Transverse colon (tissue), 4 donors: ENCODE results near the gene GJB5. TPM values are rescaled to one million over a fixed set of nuclear protein-coding genes. Genes with fewer than 3 reads are reported as not detected.

ENCODE experiments used
- DNase-seq: peaks from one replicate; pipeline ENCODE4 v3.0.0-alpha.2; 2019
- H3K27ac ChIP-seq, 4 donors: fragments of 200-600 bp; sonication (generic); 2 replicates each; pipeline ENCODE4 v1.5.1; 2016 to 2018; ENCODE audit warnings: inconsistent platforms in 4 of 4
- H3K27me3 ChIP-seq: fragments of 200-600 bp; sonication (generic); 2 replicates; pipeline ENCODE4 v1.5.1; 2017; ENCODE audit warnings: inconsistent platforms
- H3K36me3 ChIP-seq, 4 donors: fragments of 200-600 bp; sonication (generic); 2 replicates each; pipeline ENCODE4 v1.5.1; 2017 to 2019; ENCODE audit warnings: inconsistent platforms in 4 of 4
- H3K4me1 ChIP-seq, 4 donors: fragments of 200-600 bp; sonication (generic); 2 replicates each; pipeline ENCODE4 v1.5.1; 2017 to 2020; ENCODE audit warnings: inconsistent platforms in 4 of 4
- H3K4me3 ChIP-seq, 4 donors: fragments of 200-600 bp; sonication (generic); 1 replicate in 1 of 4; 2 replicates in 3 of 4; pipeline versions ENCODE4 v1.5.1 to v1.6.1; 2017 to 2019; ENCODE audit warnings: inconsistent platforms in 4 of 4
- H3K9me3 ChIP-seq, 2 donors: fragments of 200-600 bp; sonication (generic); 2 replicates each; pipeline ENCODE4 v1.5.1; 2017 to 2019; ENCODE audit warnings: inconsistent platforms in 2 of 2
- EP300 ChIP-seq: sonication (generic); formaldehyde crosslinking; IDR thresholded peaks from one replicate; pipeline ENCODE4 v1.6.1; 2017; ENCODE audit warnings: antibody characterized with exemption, low read depth
- POLR2A ChIP-seq: fragments of 450-650 bp; IDR thresholded peaks from one replicate; pipeline ENCODE4 v1.6.1; 2016; ENCODE audit warnings: antibody characterized with exemption, mild to moderate bottlenecking, moderate library complexity
- POLR2AphosphoS5 ChIP-seq, 3 donors: sonication (generic); formaldehyde crosslinking; IDR thresholded peaks; one replicate each; pipeline ENCODE4 v1.6.1; 2016; ENCODE audit warnings: antibody characterized with exemption in 3 of 3
- WGBS, 2 donors: methylation state at CpG; one replicate each; pipeline ENCODE4 v1.1.5; 2018; ENCODE audit warnings: low coverage in 1 of 2; 5-methylcytosine and 5-hydroxymethylcytosine counted together
- in situ Hi-C, 4 donors: fragments of 200-750 bp; cut with MboI; loops; one replicate each; pipeline versions ENCODE4 v1.15.0 to v1.15.1; 2017; ENCODE audit warnings: low sequenced_read_pairs in 3 of 4, low pct_ligation_motif_present in 1 of 4, low pct_unique_long_range_greater_than_20kb in 1 of 4
- intact Hi-C: fragments of 100-400 bp; cut with DNase I; formaldehyde crosslinking; loops from one replicate; pipeline ENCODE4 v1.15.1; 2023; ENCODE audit warnings: low total_unique reads
- total RNA-seq, 4 donors: library from RNA; depleted of rRNA; stranded (reverse); fragments of >200 nt; gene quantifications; one replicate each; pipeline ENCODE4 v1.1.0, GENCODE V29; 2016
- TF ChIP-seq, protein P1 (sequence below), 5 experiments: fragments of 200-600 bp in 3 of 5; fragments of 450-650 bp in 2 of 5; sonication (generic) in 3 of 5; IDR thresholded peaks; 1 replicate in 2 of 5; 2 replicates in 3 of 5; pipeline ENCODE4 v1.5.1; 2016 to 2017; ENCODE audit warnings: antibody characterized with exemption in 5 of 5, inconsistent platforms in 3 of 5, mild to moderate bottlenecking in 2 of 5, moderate library complexity in 1 of 5

The GJB5 gene
- total RNA-seq, 4 donors from 2014 or later = not detected

- TF ChIP-seq POLR2AphosphoS5 (IDR thresholded peaks at IDR 0.05) (no peak), EP300 (no peak), POLR2A (no peak)
- TF ChIP-seq, protein P1, sequence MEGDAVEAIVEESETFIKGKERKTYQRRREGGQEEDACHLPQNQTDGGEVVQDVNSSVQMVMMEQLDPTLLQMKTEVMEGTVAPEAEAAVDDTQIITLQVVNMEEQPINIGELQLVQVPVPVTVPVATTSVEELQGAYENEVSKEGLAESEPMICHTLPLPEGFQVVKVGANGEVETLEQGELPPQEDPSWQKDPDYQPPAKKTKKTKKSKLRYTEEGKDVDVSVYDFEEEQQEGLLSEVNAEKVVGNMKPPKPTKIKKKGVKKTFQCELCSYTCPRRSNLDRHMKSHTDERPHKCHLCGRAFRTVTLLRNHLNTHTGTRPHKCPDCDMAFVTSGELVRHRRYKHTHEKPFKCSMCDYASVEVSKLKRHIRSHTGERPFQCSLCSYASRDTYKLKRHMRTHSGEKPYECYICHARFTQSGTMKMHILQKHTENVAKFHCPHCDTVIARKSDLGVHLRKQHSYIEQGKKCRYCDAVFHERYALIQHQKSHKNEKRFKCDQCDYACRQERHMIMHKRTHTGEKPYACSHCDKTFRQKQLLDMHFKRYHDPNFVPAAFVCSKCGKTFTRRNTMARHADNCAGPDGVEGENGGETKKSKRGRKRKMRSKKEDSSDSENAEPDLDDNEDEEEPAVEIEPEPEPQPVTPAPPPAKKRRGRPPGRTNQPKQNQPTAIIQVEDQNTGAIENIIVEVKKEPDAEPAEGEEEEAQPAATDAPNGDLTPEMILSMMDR (IDR thresholded peaks at IDR 0.05) = no peak
- intact Hi-C loops (no loop called here), in situ Hi-C loops (no loop called here)
- no peaks in the 10 kb centered on the region for H3K36me3 ChIP-seq
- DNase-seq = no peak
- no peaks in the 10 kb centered on the region for H3K27me3 ChIP-seq
- H3K9me3 ChIP-seq = no peaks in the 10 kb centered on the region
- no peak overlapping the region for H3K4me3 ChIP-seq
- no peaks in the 10 kb centered on the region for H3K4me1 ChIP-seq
- no peak overlapping the region for H3K27ac ChIP-seq
- WGBS, 2 donors = 33 to 34% methylated on average over 2 to 3 of the region's 3 CpGs
These were observed 40.5 kb upstream of the GJB5 start for GRCh38 chr1:34714386-34714785.

GRCh38 chr1:34715139-34715538 lies 39.7 kb upstream of the GJB5 start:
- Histone ChIP-seq H3K4me1 (no peaks in the 10 kb centered on the region), H3K4me3 (no peak overlapping the region), H3K27me3 (no peaks in the 10 kb centered on the region), H3K36me3 (no peaks in the 10 kb centered on the region), H3K9me3 (no peaks in the 10 kb centered on the region), H3K27ac (no peak overlapping the region)
- no peak for DNase-seq
- in situ Hi-C loops = no loop called here
- 83 to 90% methylated on average over 3 of the region's 3 CpGs for WGBS, 2 donors
- intact Hi-C loops = loop anchor here (1.0 kb wide), 1 partner anchor 23 kb away; no protein-coding TSS in a partner anchor
- no peak for TF ChIP-seq EP300
- no peak for TF ChIP-seq POLR2A
- no peak for TF ChIP-seq POLR2AphosphoS5 (IDR thresholded peaks at IDR 0.05)
- TF ChIP-seq, protein P1 (IDR thresholded peaks at IDR 0.05) = no peak

- no peak overlapping the region for H3K27ac ChIP-seq
- H3K36me3 ChIP-seq = no peaks in the 10 kb centered on the region
- H3K27me3 ChIP-seq = peaks cover 8% of the 10 kb centered on the region
- intact Hi-C loops (no loop called here), in situ Hi-C loops (no loop called here)
- no peaks in the 10 kb centered on the region for H3K4me1 ChIP-seq
- DNase-seq = no peak
- 67 to 71% methylated on average over 1 to 4 of the region's 4 CpGs for WGBS, 2 donors
- no peaks in the 10 kb centered on the region for H3K9me3 ChIP-seq
- TF ChIP-seq POLR2A = no peak
- TF ChIP-seq EP300 = no peak
- TF ChIP-seq POLR2AphosphoS5 (IDR thresholded peaks at IDR 0.05) = no peak
- TF ChIP-seq, protein P1 (IDR thresholded peaks at IDR 0.05) = no peak
- no peak overlapping the region for H3K4me3 ChIP-seq
These were observed 33.6 kb upstream of the GJB5 start for GRCh38 chr1:34721241-34721640.

- Histone ChIP-seq H3K27ac (no peak overlapping the region), H3K4me1 (no peaks in the 10 kb centered on the region), H3K9me3 (no peaks in the 10 kb centered on the region), H3K27me3 (peaks cover 8% of the 10 kb centered on the region), H3K4me3 (no peak overlapping the region), H3K36me3 (no peaks in the 10 kb centered on the region)
- 79 to 80% methylated on average over 2 to 6 of the region's 6 CpGs for WGBS, 2 donors
- TF ChIP-seq POLR2A = no peak
- TF ChIP-seq EP300 = no peak
- no peak for TF ChIP-seq POLR2AphosphoS5 (IDR thresholded peaks at IDR 0.05)
- TF ChIP-seq, protein P1 (IDR thresholded peaks at IDR 0.05) = no peak
- intact Hi-C loops (no loop called here), in situ Hi-C loops (no loop called here)
- no peak for DNase-seq
These were observed 33.0 kb upstream of the GJB5 start for GRCh38 chr1:34721646-34722355.
